CD4-positive, alpha-beta T cell treated with Interleukin-17A for 4 hours (primary cell): ENCODE results near the gene VASN.
"Not testable (repeated sequence)": the region's sequence is repeated elsewhere in the genome, so short reads cannot be mapped to it uniquely, and the experiment has no call there.

Experiments
- DNase-seq: peaks from one replicate; pipeline ENCODE4 v3.0.0-alpha.2; 2020; ENCODE audit warnings: mixed read lengths

The VASN gene

GRCh38 chr16:4386451-4386805 lies 14.8 kb downstream of the VASN start:
- no peak for DNase-seq

GRCh38 chr16:4386951-4387565 lies 15.4 kb downstream of the VASN start:
- no peak for DNase-seq

DNA sequence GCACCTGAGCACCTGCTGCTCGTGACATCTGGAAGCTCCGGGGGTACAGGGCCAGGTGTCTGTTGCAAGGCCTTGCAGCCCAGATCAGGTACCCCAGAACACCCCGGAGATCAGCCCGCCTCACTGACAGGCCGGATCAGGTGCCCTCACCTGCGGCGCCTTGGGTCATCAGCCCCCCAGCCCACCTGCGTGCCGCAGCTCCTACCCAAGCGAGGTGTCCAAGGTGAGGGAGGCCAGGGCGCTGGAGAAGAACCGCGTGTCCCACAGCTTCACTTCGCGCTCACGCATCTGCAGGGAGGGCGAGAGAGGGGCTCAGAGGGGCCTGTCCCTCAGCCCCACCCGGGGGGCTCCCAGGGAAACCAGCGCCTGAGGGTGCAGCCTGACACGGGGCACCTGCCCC lies 16.1 kb downstream of the VASN start:
- no peak for DNase-seq

DNA sequence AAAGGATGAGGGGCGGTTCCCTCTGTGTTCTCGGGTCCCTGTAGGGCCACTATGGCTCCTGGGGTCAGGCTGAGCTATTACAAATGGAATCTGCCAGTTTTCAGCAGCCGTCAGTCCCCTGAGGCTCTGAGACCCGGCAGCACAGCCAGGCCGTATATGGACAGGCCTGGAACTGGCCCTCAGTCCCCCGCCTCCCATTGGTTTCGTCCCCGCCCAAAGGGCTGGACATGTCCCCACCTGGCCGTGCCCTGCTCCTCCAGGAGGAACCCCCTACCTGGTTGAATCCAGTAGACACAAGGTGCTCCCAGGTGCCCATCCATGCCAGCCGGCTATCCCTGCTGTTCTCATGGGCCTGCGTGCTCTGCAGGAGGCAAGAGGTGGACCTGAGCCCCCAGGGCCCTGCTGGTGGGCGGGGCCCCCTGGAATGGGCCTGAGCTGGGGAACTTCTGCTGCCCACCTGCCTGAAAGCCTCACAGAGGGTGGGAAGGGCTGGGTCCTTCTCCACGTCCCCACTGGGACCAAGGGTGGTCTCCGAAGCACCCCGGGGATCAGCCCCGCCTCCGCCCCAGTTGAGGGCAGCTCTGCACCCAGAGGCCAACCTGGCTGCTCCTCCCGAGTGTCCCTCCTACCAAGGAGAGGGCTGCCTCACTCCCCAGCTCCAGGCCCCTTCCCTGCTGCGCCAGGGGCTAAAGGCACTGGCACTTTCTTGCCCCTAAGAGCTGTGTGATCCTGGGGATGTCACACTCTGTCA lies 16.8 kb downstream of the VASN start:
- DNase-seq = no peak

- no peak for DNase-seq
These were observed 17.7 kb downstream of the VASN start for GRCh38 chr16:4389051-4389955.

GRCh38 chr16:4390266-4391260 lies 18.9 kb downstream of the VASN start:
- no peak for DNase-seq

- DNase-seq = no peak
These were observed 20.2 kb downstream of the VASN start for GRCh38 chr16:4391631-4392381.

DNA sequence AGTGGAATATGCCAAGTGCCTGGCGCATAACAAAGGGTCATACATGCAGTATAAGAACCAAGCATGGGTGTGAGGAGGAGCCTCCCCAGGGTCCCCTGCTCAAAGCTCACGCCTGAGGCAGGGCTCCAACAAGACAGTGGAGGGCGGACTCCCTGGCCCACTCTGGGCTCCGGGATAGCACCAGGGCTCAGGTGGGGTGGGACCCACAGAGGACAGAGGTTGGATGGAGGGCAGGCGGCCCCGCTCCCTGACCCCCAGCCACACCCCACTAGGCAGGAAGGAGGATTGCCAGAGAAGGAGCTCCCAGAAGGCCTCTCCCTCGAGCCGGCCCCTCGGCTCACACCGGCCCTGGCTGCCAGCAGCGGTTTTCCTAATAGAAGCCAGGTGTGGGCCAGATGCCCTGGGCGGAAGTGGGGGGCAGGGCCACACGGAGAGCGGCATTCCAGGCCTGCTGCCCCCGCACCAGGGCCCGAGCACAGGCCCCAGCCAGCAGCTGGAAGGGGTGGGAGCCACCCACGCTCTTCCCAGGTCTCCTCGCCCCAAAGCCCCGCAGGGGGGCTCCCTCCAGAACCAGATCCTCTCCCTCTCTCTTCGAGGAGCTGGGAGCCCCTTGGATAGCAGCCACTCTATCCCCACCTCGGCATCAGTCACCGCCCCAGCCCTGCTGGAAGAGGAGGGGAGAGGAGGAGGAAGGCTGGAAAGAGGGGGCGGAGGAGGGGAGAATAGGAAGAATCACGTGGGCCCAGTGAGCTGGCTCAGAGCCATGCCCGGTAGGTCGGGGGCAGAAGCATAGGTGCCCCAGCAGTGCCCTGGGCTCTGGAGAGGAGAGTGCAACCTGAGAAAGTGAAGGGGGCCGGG lies 21.0 kb downstream of the VASN start:
- no peak for DNase-seq

GRCh38 chr16:4393240-4393600 lies 21.6 kb downstream of the VASN start:
- DNase-seq = no peak

- not testable (repeated sequence) for DNase-seq
These were observed 22.2 kb downstream of the VASN start for GRCh38 chr16:4393850-4394249.

- no peak for DNase-seq
These were observed 23.5 kb downstream of the VASN start for GRCh38 chr16:4395055-4395726.

DNA sequence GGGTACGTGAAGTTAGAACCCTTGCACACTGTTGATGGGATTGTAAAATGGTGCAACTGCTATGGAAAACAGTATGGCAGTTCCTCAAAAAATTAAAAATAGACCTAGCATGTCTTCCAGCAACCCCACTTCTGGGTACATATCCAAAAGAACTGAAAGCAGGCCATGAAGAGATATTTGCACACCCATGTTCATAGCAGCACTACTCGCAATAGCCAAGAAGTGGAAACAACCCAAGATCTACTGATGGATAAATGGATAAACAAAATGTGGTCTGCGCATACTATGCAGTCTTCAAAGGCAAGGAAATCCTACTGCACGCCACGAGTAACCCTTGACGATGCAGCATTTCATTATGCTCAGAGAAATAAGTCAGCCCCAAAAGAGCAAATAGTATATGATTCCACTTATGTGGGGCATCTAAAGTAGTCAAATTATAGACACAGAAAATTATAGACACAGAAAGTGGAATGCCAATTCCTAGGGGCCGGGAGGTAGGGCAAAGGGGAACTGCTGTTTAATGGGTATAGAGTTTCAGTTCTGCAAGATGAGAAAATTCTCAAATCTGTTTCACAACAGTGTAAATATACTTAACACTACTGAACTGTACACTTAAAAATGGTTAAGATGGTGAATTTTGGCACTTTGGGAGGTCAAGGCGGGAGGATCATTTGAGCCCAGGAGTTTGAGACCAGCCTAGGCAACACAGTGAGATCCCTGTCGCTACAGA lies 27.5 kb downstream of the VASN start:
- DNase-seq = no peak

DNA sequence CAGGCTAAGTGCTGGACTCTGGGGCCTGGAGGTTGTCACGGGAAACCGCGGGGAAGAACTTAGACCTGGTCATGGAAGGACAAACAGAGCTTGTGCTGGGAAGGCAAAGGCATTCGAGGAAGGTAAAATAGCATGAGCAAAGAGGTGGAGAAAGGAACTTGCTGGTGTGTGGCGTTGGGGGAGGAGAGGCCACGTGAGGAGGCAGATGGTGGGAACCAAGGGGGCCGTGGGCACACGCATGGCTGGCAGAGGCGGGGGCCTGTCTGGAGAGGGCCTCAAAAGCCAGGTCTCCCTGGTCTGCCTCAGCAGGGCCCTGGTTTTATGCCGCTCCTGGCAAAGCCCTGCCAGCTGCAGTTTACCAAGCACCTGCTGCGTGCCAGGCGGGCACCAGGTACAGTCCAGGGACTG lies 29.4 kb downstream of the VASN start:
- DNase-seq = no peak

GRCh38 chr16:4401510-4401909 lies 29.9 kb downstream of the VASN start:
- DNase-seq = no peak

- DNase-seq = peak; percentile 80
These were observed 30.9 kb downstream of the VASN start for GRCh38 chr16:4402439-4403132.

- DNase-seq = no peak
These were observed 31.7 kb downstream of the VASN start for GRCh38 chr16:4403133-4403949.

DNA sequence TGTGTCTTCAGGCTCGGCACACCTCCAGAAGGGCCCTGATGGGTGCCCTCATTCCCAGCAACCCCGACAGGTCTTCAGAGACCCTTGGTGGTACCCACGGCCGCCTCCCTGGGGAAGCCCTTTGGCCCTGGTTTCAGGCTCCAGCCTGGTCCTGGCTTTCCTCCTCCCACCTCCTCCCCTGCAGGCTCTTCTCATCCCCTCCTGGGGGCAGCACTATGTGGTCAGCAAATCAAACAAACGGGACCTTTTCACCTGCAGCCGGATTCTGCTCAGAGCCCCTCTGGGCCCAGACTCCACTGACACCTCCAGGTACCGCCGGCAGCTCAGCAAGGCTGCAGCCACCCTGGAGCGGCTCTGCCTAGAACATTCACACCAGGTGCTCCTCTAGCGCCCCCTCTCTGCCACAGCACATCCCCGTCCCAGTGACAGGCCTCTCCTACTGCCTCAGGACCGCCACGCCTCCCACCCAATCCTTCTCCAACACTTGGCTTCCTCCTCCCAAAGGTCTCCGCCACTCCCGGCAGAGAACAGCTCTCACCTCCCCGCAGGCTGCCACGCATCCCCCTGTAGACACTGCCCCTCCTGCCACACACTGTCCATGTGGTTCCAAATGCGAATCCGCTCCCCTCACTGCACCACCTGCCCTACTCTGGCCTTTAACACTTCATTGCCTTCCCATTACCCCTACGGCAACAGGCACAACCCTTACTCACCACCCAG lies 32.8 kb downstream of the VASN start:
- peak; percentile 38 for DNase-seq
